SJSA1 (cell line): ENCODE data around the gene ABHD4. TPM values are rescaled to one million over a fixed set of nuclear protein-coding genes. Genes with fewer than 3 reads are reported as not detected.

Experiments
- DNase-seq, 2 experiments: peaks; one replicate each; pipeline ENCODE4 v3.0.0-alpha.2; 2015 to 2020; ENCODE audit warnings: low spot score in 2 of 2, low read depth in 1 of 2
- H3K27ac ChIP-seq: fragments of 250-450 bp; sonication (Bioruptor Pico); 2 replicates; pipeline ENCODE4 v1.5.1; 2020; ENCODE audit warnings: mild to moderate bottlenecking, moderate library complexity
- H3K27me3 ChIP-seq: fragments of 250-450 bp; sonication (Bioruptor Pico); replicated peaks from 2 replicates; pipeline ENCODE4 v1.5.1; 2020; ENCODE audit warnings: mild to moderate bottlenecking, moderate library complexity
- H3K36me3 ChIP-seq: fragments of 250-450 bp; sonication (Bioruptor Pico); 2 replicates; pipeline ENCODE4 v1.5.1; 2020; ENCODE audit warnings: mild to moderate bottlenecking
- H3K4me1 ChIP-seq: fragments of 250-450 bp; sonication (Bioruptor Pico); replicated peaks from 2 replicates; pipeline ENCODE4 v1.6.1; 2021; ENCODE audit warnings: mild to moderate bottlenecking
- H3K4me3 ChIP-seq: fragments of 250-450 bp; sonication (Bioruptor Pico); 2 replicates; pipeline ENCODE4 v1.5.1; 2020; ENCODE audit warnings: mild to moderate bottlenecking
- H3K9me3 ChIP-seq: fragments of 250-450 bp; sonication (Bioruptor Pico); replicated peaks from 2 replicates; pipeline ENCODE4 v1.5.1; 2020; ENCODE audit warnings: mild to moderate bottlenecking
- total RNA-seq: library from RNA; depleted of rRNA; stranded (reverse); fragments of >200 nt; shearing (Covaris generic); gene quantifications from 2 replicates; pipeline ENCODE4 v1.2.3, GENCODE V29; 2014; rRNA removed

ABHD4 gene
- total RNA-seq, 1 experiment from 2014 or later, result 7.3 TPM

- no peak for DNase-seq
- Histone ChIP-seq H3K27ac (no peak overlapping the region), H3K4me3 (no peak overlapping the region), H3K4me1 (peaks cover 3% of the 10 kb centered on the region; the same call in 1 of the 2 replicates), H3K36me3 (no peaks in the 10 kb centered on the region), H3K27me3 (no peaks in the 10 kb centered on the region), H3K9me3 (no peaks in the 10 kb centered on the region)
These were observed 58.1 kb downstream of the ABHD4 start for GRCh38 chr14:22656226-22656625.

GRCh38 chr14:22656945-22657731, 59.0 kb downstream of the ABHD4 start:
- H3K27ac ChIP-seq, result no peak overlapping the region
- DNase-seq, result no peak

GRCh38 chr14:22657861-22658260, 59.8 kb downstream of the ABHD4 start:
- no peaks in the 10 kb centered on the region for H3K36me3 ChIP-seq
- no peak for DNase-seq
- H3K4me1 ChIP-seq, result peaks cover 3% of the 10 kb centered on the region; the same call in 1 of the 2 replicates
- H3K27ac ChIP-seq, result no peak overlapping the region
- H3K4me3 ChIP-seq, result no peak overlapping the region
- H3K27me3 ChIP-seq, result no peaks in the 10 kb centered on the region
- H3K9me3 ChIP-seq, result no peaks in the 10 kb centered on the region

More at GRCh38 chr14:22656945-22657731, 59.0 kb downstream of the ABHD4 start:
- Histone ChIP-seq H3K9me3 (no peaks in the 10 kb centered on the region), H3K27me3 (no peaks in the 10 kb centered on the region), H3K4me1 (peaks cover 3% of the 10 kb centered on the region; the same call in 1 of the 2 replicates), H3K36me3 (no peaks in the 10 kb centered on the region), H3K4me3 (no peak overlapping the region)

GRCh38 chr14:22658946-22659345, 60.8 kb downstream of the ABHD4 start:
- Histone ChIP-seq H3K9me3 (no peaks in the 10 kb centered on the region), H3K4me1 (no peaks in the 10 kb centered on the region), H3K4me3 (no peak overlapping the region), H3K27me3 (no peaks in the 10 kb centered on the region), H3K27ac (no peak overlapping the region), H3K36me3 (no peaks in the 10 kb centered on the region)
- no peak for DNase-seq

- Histone ChIP-seq H3K27me3 (no peaks in the 10 kb centered on the region), H3K27ac (no peak overlapping the region), H3K4me1 (no peaks in the 10 kb centered on the region), H3K36me3 (no peaks in the 10 kb centered on the region), H3K9me3 (no peaks in the 10 kb centered on the region), H3K4me3 (no peak overlapping the region)
- DNase-seq, result no peak
These were observed 62.6 kb downstream of the ABHD4 start for GRCh38 chr14:22660654-22661053.

Other genes with a start within 250 kb of the ABHD4 start
- gene DAD1, start 9.1 kb upstream of the ABHD4 start, total RNA-seq, result 282 and 328 TPM in 2 replicates
- not detected in 2 replicates for gene OR6J1, start 46.1 kb downstream of the ABHD4 start, total RNA-seq
- 42.9 and 54.4 TPM in 2 replicates for gene OXA1L, start 168.4 kb downstream of the ABHD4 start, total RNA-seq
- gene SLC7A7, start 217.1 kb downstream of the ABHD4 start, total RNA-seq, result 0.09 and 0.13 TPM in 2 replicates
- 58.2 and 108 TPM in 2 replicates for gene MRPL52, start 231.6 kb downstream of the ABHD4 start, total RNA-seq
- 101 and 117 TPM in 2 replicates for gene MMP14, start 238.3 kb downstream of the ABHD4 start, total RNA-seq